Measurements from ENCODE around the gene EML5. TPM values are rescaled to one million over a fixed set of nuclear protein-coding genes. Genes with fewer than 3 reads are reported as not detected.

Gene EML5
- total and polyA plus RNA-seq, 2 experiments from 2014 or later, result 0.18 to 1.6 TPM

DNA sequence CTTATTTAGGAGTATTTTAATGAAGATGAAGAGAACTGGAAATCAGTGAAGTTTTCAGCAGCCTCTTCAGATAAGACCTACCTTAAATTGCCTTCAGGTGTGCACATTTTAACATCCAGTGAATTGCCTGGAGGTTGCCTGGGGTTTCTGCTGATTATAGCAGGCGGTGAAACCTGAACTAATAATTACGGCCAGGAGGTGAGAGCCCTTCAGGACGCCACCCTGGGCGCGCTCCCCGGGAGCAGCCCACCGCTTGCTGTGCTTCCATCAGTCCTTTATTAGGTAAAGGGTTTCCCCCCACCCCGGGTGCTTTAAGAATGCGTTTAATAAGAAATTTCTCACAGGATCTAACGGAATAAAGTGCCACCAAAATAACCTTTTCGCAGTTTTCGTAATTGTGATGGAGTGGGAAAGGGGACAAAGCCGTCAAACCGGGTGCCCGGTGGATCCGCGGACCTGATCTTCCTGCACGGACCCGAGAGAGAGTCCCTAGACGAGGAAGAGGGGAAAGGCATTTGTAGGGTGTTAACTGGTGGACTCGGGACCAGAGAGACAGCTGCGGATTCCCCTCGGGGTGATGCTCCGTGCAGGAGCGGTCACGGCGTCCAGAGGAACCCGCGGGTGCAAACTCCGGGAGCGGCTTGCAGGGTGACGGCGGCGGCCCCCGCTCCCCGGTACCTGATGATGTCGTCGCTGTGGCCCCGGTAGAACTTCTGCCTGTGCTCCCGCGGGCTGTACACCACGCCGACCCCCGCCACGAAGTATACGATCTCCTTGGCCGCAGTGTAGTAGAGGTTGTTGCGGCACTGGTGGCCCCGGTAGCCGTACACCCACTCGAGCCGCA, 902 bp downstream of the EML5 start:
- H3K27ac ChIP-seq (ENCODE audit: low read depth), result no peak overlapping the region
- H3K36me3 ChIP-seq (ENCODE audit: insufficient read depth), result no peaks in the 10 kb centered on the region
- DNase-seq (ENCODE audit: low spot score), result peak; percentile 35
- H3K4me2 ChIP-seq, result peak overlapping the region; percentile 80
- TF ChIP-seq ZNF331 (CRISPR knock-in tag; IDR thresholded peaks at IDR 0.05; ENCODE audit: low read depth) (no peak), NANOG (IDR thresholded peaks at IDR 0.05; ENCODE audit: borderline replicate concordance) (no peak), EZH2 (IDR thresholded peaks at IDR 0.05; ENCODE audit: low read depth, unreplicated experiment) (peak; percentile 81), STAT1 (IDR thresholded peaks at IDR 0.05; ENCODE audit: unreplicated experiment) (no peak)
- Mint-ChIP-seq H3K27ac (no peak overlapping the region), H3K36me3 (ENCODE audit: low read depth) (no peaks in the 10 kb centered on the region), H3K9me3 (no peaks in the 10 kb centered on the region; the same call in 2 of the 3 replicates), H3K4me3 (peak overlapping the region; percentile 83), H3K4me1 (no peaks in the 10 kb centered on the region), H3K27me3 (ENCODE audit: insufficient read depth, low read depth, poor library complexity) (peaks cover 29% of the 10 kb centered on the region)
- H3K27me3 ChIP-seq (ENCODE audit: insufficient read depth), result peaks cover 53% of the 10 kb centered on the region
- H2AFZ ChIP-seq, result peak overlapping the region; percentile 98
- ATAC-seq, result peak; percentile 17
- H3K79me2 ChIP-seq (replicated peaks; ENCODE audit: insufficient read depth), result no peaks in the 10 kb centered on the region
- 0 out of 2 replicates have a peak, but pooled peaks cover 2% of the 10 kb centered on the region for H3K9me2 ChIP-seq (ENCODE audit: insufficient read depth)
- peaks cover 4% of the 10 kb centered on the region; the same call in 1 of the 2 replicates for H3K4me1 ChIP-seq (ENCODE audit: insufficient read depth)
- H3F3A ChIP-seq (replicated peaks; ENCODE audit: low read depth), result no peaks in the 10 kb centered on the region
- H3K4me3 ChIP-seq, result peak overlapping the region; percentile 73
- no peaks in the 10 kb centered on the region for H4K20me1 ChIP-seq (replicated peaks; ENCODE audit: insufficient read depth)

DNA sequence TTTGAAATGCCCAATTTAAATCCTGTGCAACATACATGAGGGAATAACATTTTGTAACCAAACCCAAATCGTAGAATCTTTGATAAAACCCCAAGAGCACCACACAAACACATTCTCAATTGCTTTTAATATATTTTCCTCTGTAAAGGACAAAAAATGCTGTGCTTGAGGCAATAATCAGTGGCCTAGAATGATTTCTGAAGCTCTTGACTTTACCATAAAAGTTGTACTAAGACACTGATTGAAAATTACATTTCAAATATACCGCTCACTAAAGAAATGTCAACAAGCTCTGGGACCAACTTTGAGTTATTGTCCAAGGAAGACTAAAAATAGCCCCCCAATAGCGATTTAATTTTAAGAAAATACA, 1.5 kb downstream of the EML5 start:
- Histone ChIP-seq H3K4me1 (ENCODE audit: insufficient read depth) (peaks cover 4% of the 10 kb centered on the region; the same call in 1 of the 2 replicates), H3K4me2 (peak overlapping the region; percentile 80)
- TF ChIP-seq POLR2AphosphoS5 (IDR thresholded peaks at IDR 0.05; ENCODE audit: low read depth) (no peak), CREB1 (CRISPR knock-in tag; IDR thresholded peaks at IDR 0.05; ENCODE audit: low read depth) (no peak), EZH2phosphoT487 (IDR thresholded peaks at IDR 0.05; ENCODE audit: unreplicated experiment) (no peak), ZNF331 (CRISPR knock-in tag; IDR thresholded peaks at IDR 0.05; ENCODE audit: low read depth) (no peak), ZNF114 (CRISPR knock-in tag; IDR thresholded peaks at IDR 0.05) (no peak), JUNB (IDR thresholded peaks at IDR 0.05; ENCODE audit: unreplicated experiment) (no peak), STAT1 (IDR thresholded peaks at IDR 0.05; ENCODE audit: unreplicated experiment) (no peak), EZH2 (IDR thresholded peaks at IDR 0.05; ENCODE audit: low read depth, unreplicated experiment) (no peak)
- TF ChIP-seq, protein P1, sequence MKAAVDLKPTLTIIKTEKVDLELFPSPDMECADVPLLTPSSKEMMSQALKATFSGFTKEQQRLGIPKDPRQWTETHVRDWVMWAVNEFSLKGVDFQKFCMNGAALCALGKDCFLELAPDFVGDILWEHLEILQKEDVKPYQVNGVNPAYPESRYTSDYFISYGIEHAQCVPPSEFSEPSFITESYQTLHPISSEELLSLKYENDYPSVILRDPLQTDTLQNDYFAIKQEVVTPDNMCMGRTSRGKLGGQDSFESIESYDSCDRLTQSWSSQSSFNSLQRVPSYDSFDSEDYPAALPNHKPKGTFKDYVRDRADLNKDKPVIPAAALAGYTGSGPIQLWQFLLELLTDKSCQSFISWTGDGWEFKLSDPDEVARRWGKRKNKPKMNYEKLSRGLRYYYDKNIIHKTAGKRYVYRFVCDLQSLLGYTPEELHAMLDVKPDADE (IDR thresholded peaks at IDR 0.05), result no peak
- TF ChIP-seq, protein P2, sequence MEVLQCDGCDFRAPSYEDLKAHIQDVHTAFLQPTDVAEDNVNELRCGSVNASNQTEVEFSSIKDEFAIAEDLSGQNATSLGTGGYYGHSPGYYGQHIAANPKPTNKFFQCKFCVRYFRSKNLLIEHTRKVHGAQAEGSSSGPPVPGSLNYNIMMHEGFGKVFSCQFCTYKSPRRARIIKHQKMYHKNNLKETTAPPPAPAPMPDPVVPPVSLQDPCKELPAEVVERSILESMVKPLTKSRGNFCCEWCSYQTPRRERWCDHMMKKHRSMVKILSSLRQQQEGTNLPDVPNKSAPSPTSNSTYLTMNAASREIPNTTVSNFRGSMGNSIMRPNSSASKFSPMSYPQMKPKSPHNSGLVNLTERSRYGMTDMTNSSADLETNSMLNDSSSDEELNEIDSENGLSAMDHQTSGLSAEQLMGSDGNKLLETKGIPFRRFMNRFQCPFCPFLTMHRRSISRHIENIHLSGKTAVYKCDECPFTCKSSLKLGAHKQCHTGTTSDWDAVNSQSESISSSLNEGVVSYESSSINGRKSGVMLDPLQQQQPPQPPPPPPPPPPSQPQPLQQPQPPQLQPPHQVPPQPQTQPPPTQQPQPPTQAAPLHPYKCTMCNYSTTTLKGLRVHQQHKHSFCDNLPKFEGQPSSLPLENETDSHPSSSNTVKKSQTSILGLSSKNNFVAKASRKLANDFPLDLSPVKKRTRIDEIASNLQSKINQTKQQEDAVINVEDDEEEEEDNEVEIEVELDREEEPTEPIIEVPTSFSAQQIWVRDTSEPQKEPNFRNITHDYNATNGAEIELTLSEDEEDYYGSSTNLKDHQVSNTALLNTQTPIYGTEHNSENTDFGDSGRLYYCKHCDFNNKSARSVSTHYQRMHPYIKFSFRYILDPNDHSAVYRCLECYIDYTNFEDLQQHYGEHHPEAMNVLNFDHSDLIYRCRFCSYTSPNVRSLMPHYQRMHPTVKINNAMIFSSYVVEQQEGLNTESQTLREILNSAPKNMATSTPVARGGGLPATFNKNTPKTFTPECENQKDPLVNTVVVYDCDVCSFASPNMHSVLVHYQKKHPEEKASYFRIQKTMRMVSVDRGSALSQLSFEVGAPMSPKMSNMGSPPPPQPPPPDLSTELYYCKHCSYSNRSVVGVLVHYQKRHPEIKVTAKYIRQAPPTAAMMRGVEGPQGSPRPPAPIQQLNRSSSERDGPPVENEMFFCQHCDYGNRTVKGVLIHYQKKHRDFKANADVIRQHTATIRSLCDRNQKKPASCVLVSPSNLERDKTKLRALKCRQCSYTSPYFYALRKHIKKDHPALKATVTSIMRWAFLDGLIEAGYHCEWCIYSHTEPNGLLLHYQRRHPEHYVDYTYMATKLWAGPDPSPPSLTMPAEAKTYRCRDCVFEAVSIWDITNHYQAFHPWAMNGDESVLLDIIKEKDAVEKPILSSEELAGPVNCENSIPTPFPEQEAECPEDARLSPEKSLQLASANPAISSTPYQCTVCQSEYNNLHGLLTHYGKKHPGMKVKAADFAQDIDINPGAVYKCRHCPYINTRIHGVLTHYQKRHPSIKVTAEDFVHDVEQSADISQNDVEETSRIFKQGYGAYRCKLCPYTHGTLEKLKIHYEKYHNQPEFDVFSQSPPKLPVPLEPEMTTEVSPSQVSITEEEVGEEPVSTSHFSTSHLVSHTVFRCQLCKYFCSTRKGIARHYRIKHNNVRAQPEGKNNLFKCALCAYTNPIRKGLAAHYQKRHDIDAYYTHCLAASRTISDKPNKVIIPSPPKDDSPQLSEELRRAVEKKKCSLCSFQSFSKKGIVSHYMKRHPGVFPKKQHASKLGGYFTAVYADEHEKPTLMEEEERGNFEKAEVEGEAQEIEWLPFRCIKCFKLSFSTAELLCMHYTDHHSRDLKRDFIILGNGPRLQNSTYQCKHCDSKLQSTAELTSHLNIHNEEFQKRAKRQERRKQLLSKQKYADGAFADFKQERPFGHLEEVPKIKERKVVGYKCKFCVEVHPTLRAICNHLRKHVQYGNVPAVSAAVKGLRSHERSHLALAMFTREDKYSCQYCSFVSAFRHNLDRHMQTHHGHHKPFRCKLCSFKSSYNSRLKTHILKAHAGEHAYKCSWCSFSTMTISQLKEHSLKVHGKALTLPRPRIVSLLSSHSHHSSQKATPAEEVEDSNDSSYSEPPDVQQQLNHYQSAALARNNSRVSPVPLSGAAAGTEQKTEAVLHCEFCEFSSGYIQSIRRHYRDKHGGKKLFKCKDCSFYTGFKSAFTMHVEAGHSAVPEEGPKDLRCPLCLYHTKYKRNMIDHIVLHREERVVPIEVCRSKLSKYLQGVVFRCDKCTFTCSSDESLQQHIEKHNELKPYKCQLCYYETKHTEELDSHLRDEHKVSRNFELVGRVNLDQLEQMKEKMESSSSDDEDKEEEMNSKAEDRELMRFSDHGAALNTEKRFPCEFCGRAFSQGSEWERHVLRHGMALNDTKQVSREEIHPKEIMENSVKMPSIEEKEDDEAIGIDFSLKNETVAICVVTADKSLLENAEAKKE (CRISPR knock-in tag; IDR thresholded peaks at IDR 0.05), result no peak

More for the DNA sequence above, 1.5 kb downstream of the EML5 start:
- ATAC-seq, result no peak
- no peaks in the 10 kb centered on the region for H3K79me2 ChIP-seq (replicated peaks; ENCODE audit: insufficient read depth)
- Mint-ChIP-seq H3K36me3 (ENCODE audit: low read depth) (no peaks in the 10 kb centered on the region), H3K4me3 (peak overlapping the region; percentile 83), H3K27ac (no peak overlapping the region), H3K4me1 (no peaks in the 10 kb centered on the region), H3K9me3 (no peaks in the 10 kb centered on the region; the same call in 2 of the 3 replicates), H3K27me3 (ENCODE audit: insufficient read depth, low read depth, poor library complexity) (peaks cover 29% of the 10 kb centered on the region)
- H3K27me3 ChIP-seq (ENCODE audit: insufficient read depth), result peaks cover 53% of the 10 kb centered on the region
- H2AFZ ChIP-seq, result no peak overlapping the region; the same call in 1 of the 2 replicates
- 0 out of 2 replicates have a peak, but pooled peaks cover 5% of the 10 kb centered on the region for H3K9me2 ChIP-seq (ENCODE audit: insufficient read depth)
- no peaks in the 10 kb centered on the region for H3K36me3 ChIP-seq (ENCODE audit: insufficient read depth)
- no peak for DNase-seq (ENCODE audit: low spot score)
- peak overlapping the region; percentile 73 for H3K4me3 ChIP-seq
- no peaks in the 10 kb centered on the region for H4K20me1 ChIP-seq (replicated peaks; ENCODE audit: insufficient read depth)
- H3K27ac ChIP-seq (ENCODE audit: low read depth), result no peak overlapping the region
- no peaks in the 10 kb centered on the region for H3F3A ChIP-seq (replicated peaks; ENCODE audit: low read depth)

Data from GM23338 (cell line).